ENCODE data around the gene HSPBAP1. TPM values are rescaled to one million over a fixed set of nuclear protein-coding genes. Genes with fewer than 3 reads are reported as not detected.
"Not testable (repeated sequence)": the region's sequence is repeated elsewhere in the genome, so short reads cannot be mapped to it uniquely, and the experiment has no call there.

Gene HSPBAP1
- total RNA-seq, 6 donors from 2014 or later = 6.8 to 36.4 (median 13.9) TPM

- H3K4me1 ChIP-seq = no peaks in the 10 kb centered on the region
- no peak for TF ChIP-seq POLR2A (IDR thresholded peaks at IDR 0.05)
- TF ChIP-seq EP300 (IDR thresholded peaks at IDR 0.05) = no peak
- no peak for TF ChIP-seq POLR2AphosphoS5 (IDR thresholded peaks at IDR 0.05)
- TF ChIP-seq CTCF (IDR thresholded peaks at IDR 0.05) = no peak
- no peak overlapping the region for H3K27ac ChIP-seq
- H3K27me3 ChIP-seq = no peaks in the 10 kb centered on the region
- H3K9me3 ChIP-seq = no peaks in the 10 kb centered on the region
- peaks cover 33 to 89% (median 70%) of the 10 kb centered on the region in 4 donors for H3K36me3 ChIP-seq
- no peak overlapping the region for H3K4me3 ChIP-seq
- ATAC-seq (ENCODE audit: low FRiP score in 2 of 2) (peak in 1 of 2 donors; percentile 37), DNase-seq (no peak)
- WGBS, 2 donors = 86 to 87% methylated on average over 3 of the region's 3 CpGs
Measured at GRCh38 chr3:122714273-122714672, 79.4 kb downstream of the HSPBAP1 start.

- DNase-seq; H3K9me3 ChIP-seq; H3K27ac ChIP-seq; H3K4me3 ChIP-seq; H3K4me1 ChIP-seq; H3K27me3 ChIP-seq; ATAC-seq (ENCODE audit: low FRiP score in 2 of 2): not testable (repeated sequence)
- H3K36me3 ChIP-seq = peaks cover 22 to 82% (median 46%) of the 10 kb centered on the region in 4 donors
- 91 to 97% methylated on average over 1 of the region's 1 CpG for WGBS, 2 donors
Measured at GRCh38 chr3:122710616-122711251, 82.9 kb downstream of the HSPBAP1 start.

- 100% methylated on average over 1 of the region's 1 CpG for WGBS, 2 donors
- Histone ChIP-seq H3K27ac (no peak overlapping the region), H3K4me3 (no peak overlapping the region), H3K36me3 (peaks cover 18 to 92% (median 52%) of the 10 kb centered on the region in 4 donors), H3K4me1 (no peaks in the 10 kb centered on the region), H3K27me3 (no peaks in the 10 kb centered on the region), H3K9me3 (no peaks in the 10 kb centered on the region)
- ATAC-seq (ENCODE audit: low FRiP score in 2 of 2) (no peak), DNase-seq (no peak)
- TF ChIP-seq POLR2A (IDR thresholded peaks at IDR 0.05) = no peak
- no peak for TF ChIP-seq POLR2AphosphoS5 (IDR thresholded peaks at IDR 0.05)
- TF ChIP-seq CTCF (IDR thresholded peaks at IDR 0.05) = no peak
- no peak for TF ChIP-seq EP300 (IDR thresholded peaks at IDR 0.05)
Measured at GRCh38 chr3:122705379-122705778, 88.3 kb downstream of the HSPBAP1 start.

GRCh38 chr3:122700193-122700592 is 93.4 kb downstream of the HSPBAP1 start:
- Histone ChIP-seq H3K4me3 (no peak overlapping the region), H3K27me3 (no peaks in the 10 kb centered on the region), H3K36me3 (peaks cover 45 to 75% (median 55%) of the 10 kb centered on the region in 4 donors), H3K4me1 (peaks cover 0 to 11% (median 2%) of the 10 kb centered on the region in 4 donors), H3K9me3 (no peaks in the 10 kb centered on the region), H3K27ac (no peak overlapping the region)
- TF ChIP-seq CTCF (IDR thresholded peaks at IDR 0.05) = no peak
- no peak for TF ChIP-seq POLR2A (IDR thresholded peaks at IDR 0.05)
- TF ChIP-seq EP300 (IDR thresholded peaks at IDR 0.05) = no peak
- no peak for TF ChIP-seq POLR2AphosphoS5 (IDR thresholded peaks at IDR 0.05)
- ATAC-seq (ENCODE audit: low FRiP score in 2 of 2) (no peak), DNase-seq (no peak)
- WGBS, 2 donors = 75% methylated on average over 2 of the region's 2 CpGs

GRCh38 chr3:122697952-122698620 is 95.5 kb downstream of the HSPBAP1 start:
- DNase-seq (no peak), ATAC-seq (ENCODE audit: low FRiP score in 2 of 2) (peak in 1 of 2 donors; percentile 52)
- WGBS, 2 donors = 71 to 75% methylated on average over 2 of the region's 2 CpGs
- H3K4me3 ChIP-seq = no peak overlapping the region
- H3K4me1 ChIP-seq = peaks cover 0 to 11% (median 3%) of the 10 kb centered on the region in 4 donors
- no peaks in the 10 kb centered on the region for H3K27me3 ChIP-seq
- H3K36me3 ChIP-seq = peaks cover 42 to 73% (median 47%) of the 10 kb centered on the region in 4 donors
- TF ChIP-seq POLR2AphosphoS5 (IDR thresholded peaks at IDR 0.05) = no peak
- no peak for TF ChIP-seq EP300 (IDR thresholded peaks at IDR 0.05)
- no peak for TF ChIP-seq CTCF (IDR thresholded peaks at IDR 0.05)
- TF ChIP-seq POLR2A (IDR thresholded peaks at IDR 0.05) = no peak
- no peak overlapping the region for H3K27ac ChIP-seq
- no peaks in the 10 kb centered on the region for H3K9me3 ChIP-seq

Data from upper lobe of left lung (tissue), 6 donors.